GM19452 (cell line): Measurements from ENCODE around the gene GRHL3.
A peak's percentile ranks its signal among the peaks of the same experiment; 100 is the strongest.

Experiments
- ATAC-seq: cut with Tn5 transposase; IDR thresholded peaks from one replicate; pipeline ENCODE4 v1.9.1; 2021; ENCODE audit not compliant: unreplicated experiment

The GRHL3 gene

DNA sequence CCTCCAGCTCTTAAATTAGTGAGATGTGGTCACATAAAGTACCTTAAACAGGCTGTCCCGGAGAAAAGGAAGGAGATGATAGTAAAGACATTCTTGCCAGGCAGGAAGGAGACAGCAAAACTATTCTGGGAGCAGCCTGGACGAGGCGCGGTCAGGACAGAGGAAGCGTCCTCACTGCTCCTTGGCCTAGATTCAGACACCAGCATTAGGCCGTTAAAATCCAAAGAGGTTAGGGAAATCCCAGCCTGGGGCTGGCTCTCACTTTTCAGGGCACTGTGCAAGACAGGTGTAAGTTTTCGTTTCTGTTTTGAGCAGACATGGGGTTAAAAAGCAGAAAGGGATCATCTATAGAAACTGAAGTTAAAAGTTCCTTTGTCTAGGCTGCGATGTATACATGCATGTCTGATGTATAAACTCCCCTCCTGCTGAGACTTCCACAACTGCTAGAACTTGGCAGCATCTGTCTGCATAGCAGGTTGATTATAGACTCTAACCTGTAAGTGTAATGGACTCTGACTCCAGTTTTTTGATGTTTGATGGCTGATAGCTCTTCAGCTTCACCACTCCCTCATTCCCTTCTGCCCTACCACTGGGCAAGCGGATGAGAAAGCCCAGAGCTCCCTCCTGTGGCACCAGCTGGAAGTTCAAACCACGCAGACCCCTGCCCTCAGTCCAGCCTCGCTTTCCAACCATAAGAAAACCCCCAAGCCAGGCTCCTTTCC, 72.9 kb downstream of the GRHL3 start:
- peak; percentile 56 for ATAC-seq

DNA sequence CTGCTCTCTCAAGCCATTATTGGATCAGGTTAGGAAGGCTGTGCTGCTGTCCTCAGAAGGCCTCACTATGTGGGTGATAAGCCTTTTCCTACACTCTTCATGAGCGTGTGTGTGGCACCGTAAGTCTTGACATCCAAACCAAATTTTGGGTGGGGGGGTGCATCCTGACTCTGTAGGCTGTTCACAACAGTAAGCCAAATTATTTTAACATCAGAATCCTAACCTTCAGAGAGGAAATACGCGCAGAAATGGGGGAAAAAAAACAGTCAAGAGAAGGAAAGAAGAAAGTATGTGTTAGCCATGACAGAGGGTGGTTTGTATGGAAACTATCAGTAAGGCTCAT, 73.4 kb downstream of the GRHL3 start:
- ATAC-seq = no peak

DNA sequence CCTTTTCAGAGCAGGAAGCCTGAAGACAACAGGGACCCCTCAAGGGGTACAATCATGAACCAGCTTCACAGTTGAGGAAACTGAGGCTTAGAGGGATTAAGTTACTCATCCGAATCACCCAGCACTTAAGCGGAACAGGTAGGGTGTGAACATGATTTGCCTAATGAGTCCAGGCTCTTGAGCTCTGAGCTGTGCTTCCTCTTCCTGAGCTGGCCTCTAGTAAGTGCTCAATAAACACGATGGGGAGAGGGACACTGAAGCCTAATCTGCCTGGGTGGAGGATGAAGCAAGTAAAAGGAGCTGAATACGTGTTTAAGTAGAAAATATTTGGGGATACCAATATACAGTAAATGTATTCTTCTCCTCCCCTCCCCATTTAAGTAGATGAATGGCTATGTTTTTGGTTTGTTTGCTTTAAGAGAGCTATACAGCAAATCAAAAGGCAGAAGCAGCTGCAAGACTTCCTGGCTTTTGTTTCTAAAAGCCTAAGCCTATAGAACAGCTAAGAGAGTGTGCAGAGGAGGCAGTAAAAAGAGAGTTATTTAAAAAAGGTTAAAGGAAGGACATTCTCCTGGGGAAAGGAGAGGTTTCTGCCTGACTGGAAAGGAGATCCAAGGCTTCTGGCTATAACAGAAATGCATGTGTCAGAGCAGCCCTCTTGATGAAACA, 74.0 kb downstream of the GRHL3 start:
- no peak for ATAC-seq

DNA sequence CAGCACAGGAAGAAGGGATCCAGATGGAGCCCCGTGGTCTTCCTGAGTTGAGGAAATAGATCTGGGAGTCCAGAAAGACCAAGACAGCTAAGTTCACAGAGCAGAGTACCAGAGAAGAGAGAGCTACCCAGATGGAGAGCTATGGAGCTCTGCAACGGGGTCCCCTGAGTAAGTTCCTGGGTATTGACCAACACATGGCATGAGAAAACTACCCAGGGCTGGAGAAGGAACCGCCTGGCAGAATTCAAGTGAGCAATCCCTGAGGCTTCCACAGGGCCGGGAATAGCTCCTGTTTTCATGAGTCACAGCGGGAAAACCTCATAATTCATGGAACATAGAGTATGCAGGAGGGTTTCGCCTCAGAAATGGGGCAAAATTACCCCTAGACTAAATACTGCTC, 74.7 kb downstream of the GRHL3 start:
- no peak for ATAC-seq

DNA sequence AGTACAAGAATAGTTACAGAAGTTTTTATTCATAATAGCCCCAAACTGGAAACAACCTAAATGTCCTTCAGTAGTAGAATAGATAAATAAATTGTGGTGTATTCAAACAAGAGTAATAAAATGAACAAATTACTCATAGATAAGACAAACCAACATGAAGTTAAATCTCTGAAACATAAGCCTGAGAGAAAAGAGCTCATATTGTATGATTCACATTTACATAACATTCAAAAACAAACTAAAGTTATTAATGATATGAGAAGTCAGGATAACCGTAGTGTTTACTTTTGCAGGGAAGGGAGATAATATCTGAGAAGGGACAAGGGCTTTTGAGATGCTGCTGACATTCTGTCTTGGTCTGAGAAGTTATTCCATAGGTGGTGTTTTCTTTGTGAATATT, 80.9 kb downstream of the GRHL3 start:
- no peak for ATAC-seq

DNA sequence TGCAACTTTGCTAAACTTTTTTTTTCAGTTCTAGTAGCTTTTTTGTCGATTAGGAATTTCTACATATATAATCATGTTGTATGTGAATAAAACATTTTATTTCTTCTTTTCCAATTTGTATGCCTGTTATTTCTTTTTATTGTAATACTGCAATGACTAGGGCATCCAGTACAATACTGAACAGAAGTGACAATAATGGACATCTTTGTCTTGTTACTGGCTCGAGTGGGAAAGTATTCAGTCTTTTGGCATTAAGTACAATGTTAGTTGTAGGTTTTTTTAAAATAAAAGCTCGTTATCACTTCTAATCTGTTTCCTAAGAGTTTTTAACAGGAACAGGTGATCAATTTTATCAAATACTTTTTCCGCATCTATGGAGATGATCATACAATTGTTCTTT, 84.6 kb downstream of the GRHL3 start:
- no peak for ATAC-seq
